HUDEP-2 (cell line): ENCODE results near the gene AP5M1.
"Not testable (repeated sequence)": the region's sequence is repeated elsewhere in the genome, so short reads cannot be mapped to it uniquely, and the experiment has no call there.

Source experiments
- DNase-seq, 76 experiments: peaks; one replicate each; lab custom pipeline; 2025; ENCODE audit not compliant: unreplicated experiment in 76 of 76; lab: John Stamatoyannopoulos, UW

Gene AP5M1, protein sequence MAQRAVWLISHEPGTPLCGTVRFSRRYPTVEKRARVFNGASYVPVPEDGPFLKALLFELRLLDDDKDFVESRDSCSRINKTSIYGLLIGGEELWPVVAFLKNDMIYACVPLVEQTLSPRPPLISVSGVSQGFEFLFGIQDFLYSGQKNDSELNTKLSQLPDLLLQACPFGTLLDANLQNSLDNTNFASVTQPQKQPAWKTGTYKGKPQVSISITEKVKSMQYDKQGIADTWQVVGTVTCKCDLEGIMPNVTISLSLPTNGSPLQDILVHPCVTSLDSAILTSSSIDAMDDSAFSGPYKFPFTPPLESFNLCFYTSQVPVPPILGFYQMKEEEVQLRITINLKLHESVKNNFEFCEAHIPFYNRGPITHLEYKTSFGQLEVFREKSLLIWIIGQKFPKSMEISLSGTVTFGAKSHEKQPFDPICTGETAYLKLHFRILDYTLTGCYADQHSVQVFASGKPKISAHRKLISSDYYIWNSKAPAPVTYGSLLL

DNA sequence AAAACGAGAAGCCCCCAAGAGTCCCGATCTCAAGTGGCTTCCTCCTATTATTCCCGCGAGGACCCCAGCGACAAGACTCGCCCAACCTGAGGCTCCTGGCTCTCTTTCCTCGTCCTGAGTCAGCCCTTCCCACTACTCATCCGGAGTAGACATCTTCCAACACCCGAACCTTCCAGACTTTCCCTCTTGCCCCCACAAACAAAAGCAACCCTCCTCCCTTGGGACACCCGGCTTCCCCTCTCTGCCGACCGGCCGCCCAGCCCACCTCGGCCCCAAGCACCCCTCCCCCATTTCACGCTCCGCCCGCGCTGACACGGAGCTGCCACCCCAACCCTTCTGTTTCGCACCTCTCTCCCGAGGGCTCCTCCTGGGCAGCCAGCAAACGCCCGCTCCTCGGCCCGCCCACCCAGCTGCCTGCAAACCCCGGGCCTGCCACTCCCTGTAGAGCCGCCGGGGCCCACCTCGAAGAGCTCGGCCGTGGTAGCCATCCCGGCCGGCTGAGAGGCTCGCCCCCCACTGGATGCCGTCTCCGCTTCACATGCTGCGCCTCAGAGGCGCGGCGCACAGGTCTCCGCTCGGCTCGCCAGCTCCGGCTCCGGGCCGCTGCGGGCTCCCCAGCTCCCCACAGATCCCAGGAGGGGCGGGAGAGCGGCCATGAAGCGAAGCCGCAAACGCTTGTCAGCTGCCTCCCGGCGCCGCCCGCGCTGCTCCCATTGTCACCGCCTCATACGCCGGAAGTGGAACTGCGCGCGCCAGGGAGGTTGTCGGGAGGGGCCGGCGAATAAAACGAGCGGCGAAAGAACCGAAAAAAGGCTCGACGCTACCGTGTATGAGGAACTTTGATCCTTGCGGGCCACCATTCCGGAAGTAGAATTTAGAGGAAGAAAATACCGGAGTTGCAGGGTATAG, at the start of gene AP5M1, which contains the start of gene EXOC5:
AP5M1 (plus strand) TSS at position 811 of the 909 bp plus-strand sequence. CDS start 344 bp downstream, outside the sequence.
EXOC5 (minus strand) TSS at position 745 of the 909 bp plus-strand sequence; CDS start at position 488, 257 bp downstream.
- DNase-seq, result peak in 75 of 76 experiments; percentile 56 to 92 (median 84)

- no peak for DNase-seq
Observed at GRCh38 chr14:57221931-57222330, 46.8 kb upstream of the AP5M1 start.

DNA sequence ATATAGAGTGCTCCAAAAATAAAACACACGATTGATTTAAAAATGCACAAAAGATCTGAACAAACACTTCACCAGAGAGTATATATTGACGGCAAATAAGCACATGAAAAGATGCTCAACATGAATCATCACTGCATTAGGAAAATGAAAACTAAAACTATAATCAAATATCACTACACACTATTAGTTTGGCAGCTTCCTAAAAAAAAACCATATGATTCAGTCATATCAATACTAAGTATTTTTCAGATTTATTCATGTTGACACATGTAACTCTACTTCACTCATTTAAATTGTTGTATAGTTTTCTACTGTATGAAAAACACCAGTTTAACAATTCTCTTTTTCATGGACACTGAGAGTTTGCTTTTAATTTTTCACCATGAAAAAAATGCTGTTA, 41.7 kb upstream of the AP5M1 start:
- no peak for DNase-seq

GRCh38 chr14:57228320-57228719, 40.5 kb upstream of the AP5M1 start:
- DNase-seq, result not testable (repeated sequence)

DNA sequence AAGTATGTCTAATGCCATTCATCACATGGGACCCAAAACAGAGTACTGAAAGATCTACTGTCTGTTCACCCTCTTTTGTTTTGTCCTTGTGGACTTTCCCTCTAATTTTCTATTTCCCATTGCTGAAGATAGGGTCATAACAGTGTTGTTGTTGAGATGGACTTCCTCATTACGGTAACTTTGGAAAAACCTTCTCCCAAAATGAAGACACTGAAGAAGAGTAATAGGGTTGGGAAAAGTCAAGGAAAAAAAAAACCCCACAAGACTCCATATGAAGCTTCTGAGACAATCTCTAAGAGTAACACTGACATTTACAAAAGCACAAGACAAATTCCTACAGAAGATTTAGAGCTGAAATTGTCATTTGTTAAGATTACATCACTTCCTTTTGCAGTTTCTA, 36.8 kb upstream of the AP5M1 start:
- DNase-seq, result no peak

- DNase-seq, result peak in 7 of 76 experiments; percentile 2 to 27 (median 15)
Observed at GRCh38 chr14:57240115-57240514, 28.7 kb upstream of the AP5M1 start.

GRCh38 chr14:57243320-57243719, 25.5 kb upstream of the AP5M1 start:
- DNase-seq, result no peak

- no peak for DNase-seq
Observed at GRCh38 chr14:57244106-57244505, 24.7 kb upstream of the AP5M1 start.

DNA sequence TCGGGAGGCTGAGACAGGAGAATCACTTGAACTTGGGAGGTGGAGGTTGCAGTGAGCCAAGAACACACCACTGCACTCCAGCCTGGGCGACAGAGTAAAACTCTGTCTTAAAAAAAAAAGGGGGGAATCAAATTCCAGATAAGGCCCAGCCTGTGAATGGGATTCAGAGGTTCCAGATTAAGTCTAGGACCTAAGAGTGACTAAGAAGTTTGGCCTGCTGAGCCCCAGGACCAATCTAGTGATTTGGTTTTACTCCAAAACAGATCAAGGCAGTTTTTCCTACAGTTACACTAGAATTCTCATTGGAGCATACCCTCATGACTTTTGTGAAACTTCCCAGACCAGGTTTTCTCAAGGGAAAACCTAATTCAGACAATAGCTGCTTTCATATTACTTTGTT, 22.8 kb upstream of the AP5M1 start:
- DNase-seq, result no peak

GRCh38 chr14:57246933-57247657, 21.7 kb upstream of the AP5M1 start:
- no peak for DNase-seq

- no peak for DNase-seq
Observed at GRCh38 chr14:57254884-57255283, 13.9 kb upstream of the AP5M1 start.

- not testable (repeated sequence) for DNase-seq
Observed at GRCh38 chr14:57258221-57258620, 10.6 kb upstream of the AP5M1 start.

- DNase-seq, result no peak
Observed at GRCh38 chr14:57259672-57260071, 9.1 kb upstream of the AP5M1 start.

DNA sequence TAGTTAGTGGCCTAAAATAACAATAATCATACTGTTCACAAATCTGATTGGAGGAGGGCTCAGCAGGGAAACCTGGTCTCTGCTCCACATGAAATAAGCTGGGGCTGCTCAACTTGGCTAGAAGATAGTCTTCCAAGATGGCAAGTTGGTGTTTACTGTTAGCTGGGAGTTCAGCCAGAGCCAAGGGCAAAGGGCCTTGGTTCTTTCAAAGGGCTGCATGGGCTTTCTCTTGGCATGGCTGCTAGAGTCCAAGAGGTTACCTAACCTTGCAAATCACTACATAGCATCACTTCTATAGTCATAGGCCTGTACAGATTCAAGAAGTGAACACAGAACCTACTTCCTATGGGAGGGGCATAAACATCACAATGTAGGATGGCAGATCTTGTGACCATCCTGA, 7.2 kb upstream of the AP5M1 start:
- DNase-seq, result no peak

DNA sequence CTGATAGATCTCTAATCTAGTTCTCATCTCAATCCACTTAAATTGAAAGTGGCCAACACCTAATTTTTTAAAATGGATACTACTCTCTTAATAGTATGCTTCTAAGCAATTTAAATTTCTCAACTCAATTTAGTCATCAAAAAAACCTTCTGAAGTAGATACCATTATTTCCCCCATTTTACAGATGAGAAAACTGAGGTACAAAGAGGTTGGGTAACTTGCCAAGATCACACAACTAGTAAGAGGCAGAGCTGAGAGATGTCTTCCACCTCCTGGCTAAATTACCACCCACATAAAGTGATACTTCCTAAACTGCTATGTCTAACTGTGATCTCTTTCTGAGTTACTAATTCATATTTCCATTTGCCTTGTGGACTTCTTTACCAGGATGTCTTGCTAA, 6.7 kb upstream of the AP5M1 start:
- no peak for DNase-seq

DNA sequence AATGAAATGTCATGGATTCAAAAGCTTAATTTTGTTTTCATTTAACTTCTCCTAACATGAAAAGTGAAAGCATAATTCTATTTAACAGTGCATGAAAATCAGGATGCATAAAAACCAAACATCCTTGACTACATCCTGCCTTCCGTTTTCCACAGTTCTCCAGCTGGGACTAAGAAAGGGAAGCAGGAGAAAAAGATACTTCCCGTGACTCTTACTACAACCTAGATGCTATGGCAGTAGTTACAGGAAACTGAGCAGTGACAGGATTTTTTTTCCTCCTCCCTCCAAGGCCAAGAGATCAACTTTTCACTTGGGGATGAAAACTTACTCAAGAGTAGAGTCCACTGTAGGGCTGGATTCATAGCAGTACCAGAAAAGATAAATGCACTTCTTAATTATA, 2.7 kb upstream of the AP5M1 start:
- no peak for DNase-seq

DNA sequence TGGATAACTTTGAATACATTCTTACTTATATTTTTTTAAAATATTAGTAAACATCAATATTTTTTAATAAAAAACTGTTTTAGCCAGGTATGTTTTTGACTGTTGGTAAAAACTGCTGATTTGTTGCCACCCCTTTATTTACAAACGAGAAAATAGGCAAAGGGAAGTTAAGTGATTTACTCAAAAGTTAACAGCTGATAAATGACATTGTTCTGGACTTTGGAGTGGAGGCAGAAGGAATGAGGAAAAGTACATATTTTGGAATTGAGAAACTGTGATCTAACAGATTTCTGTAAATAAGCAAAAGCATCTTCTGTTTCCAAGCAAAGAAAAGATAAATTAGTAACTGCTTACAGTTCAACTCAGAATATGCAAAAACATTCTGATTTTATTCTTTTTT, 4.5 kb downstream of the AP5M1 start:
- no peak for DNase-seq

DNA sequence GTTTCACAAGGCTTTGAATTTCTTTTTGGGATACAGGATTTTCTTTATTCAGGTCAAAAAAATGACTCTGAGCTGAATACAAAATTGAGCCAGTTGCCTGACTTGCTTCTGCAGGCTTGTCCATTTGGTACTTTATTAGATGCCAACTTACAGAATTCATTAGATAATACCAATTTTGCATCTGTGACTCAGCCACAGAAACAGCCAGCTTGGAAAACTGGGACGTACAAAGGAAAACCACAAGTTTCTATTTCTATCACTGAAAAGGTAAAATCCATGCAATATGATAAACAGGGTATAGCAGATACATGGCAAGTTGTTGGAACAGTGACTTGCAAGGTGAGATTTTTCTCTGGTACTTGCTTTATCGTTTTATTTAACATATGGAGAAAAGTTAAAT, 5.8 kb downstream of the AP5M1 start:
- no peak for DNase-seq

- DNase-seq, result no peak
Observed at GRCh38 chr14:57275023-57275664, 6.4 kb downstream of the AP5M1 start.

DNA sequence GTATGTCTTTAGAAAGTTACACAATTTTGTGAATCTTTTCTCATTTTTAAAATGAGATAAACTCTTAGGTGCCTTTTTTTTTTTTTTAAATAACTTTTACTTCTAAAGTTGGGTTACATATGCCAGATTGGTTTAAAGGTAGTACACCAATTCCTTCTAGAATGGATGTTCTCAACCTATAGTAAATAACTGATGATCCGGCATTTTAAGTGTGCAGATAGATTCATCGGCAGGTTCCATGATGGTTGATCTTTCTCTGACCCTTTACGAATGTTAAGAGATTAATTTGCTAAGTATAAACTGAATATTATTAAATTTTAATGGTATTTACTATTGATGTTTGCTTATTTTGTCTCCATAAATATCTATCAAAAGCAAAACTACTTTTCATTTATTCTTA, 8.3 kb downstream of the AP5M1 start:
- DNase-seq, result no peak
